Central memory CD8-positive, alpha-beta T cell (primary cell): ENCODE measurements around the gene PXN.

Experiments
- ATAC-seq: fragments of 150-1000 bp; cut with Tn5 transposase; replicated peaks from 2 replicates; pipeline ENCODE4 v1.10.0; 2022; ENCODE audit warnings: mild to moderate bottlenecking, moderate FRiP score, moderate number of reproducible peaks; ENCODE audit not compliant: poor library complexity, severe bottlenecking; ENCODE audit errors: extremely low read depth
- DNase-seq, 2 donors: peaks; one replicate each; pipeline ENCODE4 v3.0.0; 2021; ENCODE audit warnings: low spot score in 2 of 2
- H3K27ac Mint-ChIP-seq: one replicate; pipeline ENCODE4 v1.8.0; 2022; ENCODE audit warnings: low read depth, mild to moderate bottlenecking, moderate library complexity, mixed read lengths
- H3K27me3 Mint-ChIP-seq: one replicate; pipeline ENCODE4 v1.8.0; 2022; ENCODE audit warnings: mixed read lengths
- H3K36me3 Mint-ChIP-seq: one replicate; pipeline ENCODE4 v1.8.0; 2022; ENCODE audit warnings: mild to moderate bottlenecking, moderate library complexity, mixed read lengths; ENCODE audit not compliant: insufficient read depth
- H3K4me1 Mint-ChIP-seq: one replicate; pipeline ENCODE4 v1.8.0; 2022; ENCODE audit warnings: mixed read lengths
- H3K4me3 Mint-ChIP-seq: one replicate; pipeline ENCODE4 v1.8.0; 2022; ENCODE audit warnings: mild to moderate bottlenecking, moderate library complexity, mixed read lengths
- H3K9me3 Mint-ChIP-seq: one replicate; pipeline ENCODE4 v1.8.0; 2022; ENCODE audit warnings: mixed read lengths

Gene PXN

DNA sequence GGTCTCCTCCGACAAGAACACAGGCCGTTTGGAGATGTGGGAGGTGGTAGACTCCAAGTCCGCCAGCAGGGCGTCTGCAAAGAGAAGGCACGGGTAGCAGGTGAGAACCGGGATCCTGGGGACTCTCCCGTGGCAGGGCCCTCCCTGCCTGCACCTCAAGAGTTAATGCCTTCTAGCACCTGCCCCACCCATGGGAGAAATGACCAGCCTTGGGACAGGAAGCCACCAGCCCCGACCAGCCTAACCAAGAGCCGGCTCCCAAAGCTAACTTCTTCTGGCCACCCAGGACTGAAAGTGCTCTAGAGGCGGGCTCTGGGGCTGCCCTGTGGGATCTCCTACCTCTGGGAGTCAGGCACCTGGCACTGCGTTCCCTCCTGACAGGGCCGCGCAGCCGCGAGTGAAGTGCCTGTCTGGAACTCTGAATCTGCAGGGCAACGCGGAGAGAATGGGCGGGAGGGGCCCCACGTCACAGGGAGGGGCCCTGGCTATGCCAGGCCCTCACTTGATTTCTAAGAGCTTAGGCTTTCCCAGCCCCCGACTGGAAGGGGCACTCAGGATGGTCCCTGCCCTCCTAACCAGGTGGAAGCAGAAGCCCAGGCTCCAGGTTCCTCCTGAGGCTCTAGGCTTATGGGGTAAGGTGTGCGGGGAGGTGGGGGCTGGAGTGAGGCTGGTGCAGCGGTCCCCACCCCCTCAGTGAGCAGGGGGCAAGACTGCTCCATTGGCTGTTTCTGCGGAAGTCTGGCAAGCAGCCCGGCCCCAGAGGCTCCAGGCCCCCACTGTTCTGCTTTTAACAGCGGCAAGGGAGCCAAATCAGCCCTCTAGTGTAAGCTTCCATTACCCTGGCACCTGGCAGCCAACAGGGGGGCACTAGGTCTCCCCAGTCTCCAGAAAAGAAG is 41.0 kb downstream of the PXN start:
- H3K36me3 Mint-ChIP-seq = peaks cover 39% of the 10 kb centered on the region
- peaks cover 50% of the 10 kb centered on the region for H3K4me1 Mint-ChIP-seq
- no peak overlapping the region for H3K4me3 Mint-ChIP-seq
- no peaks in the 10 kb centered on the region for H3K27me3 Mint-ChIP-seq
- no peak for ATAC-seq
- H3K27ac Mint-ChIP-seq = no peak overlapping the region
- no peaks in the 10 kb centered on the region for H3K9me3 Mint-ChIP-seq
- DNase-seq = no peak

- DNase-seq = no peak
- peaks cover 42% of the 10 kb centered on the region for H3K4me1 Mint-ChIP-seq
- H3K27me3 Mint-ChIP-seq = no peaks in the 10 kb centered on the region
- no peak overlapping the region for H3K4me3 Mint-ChIP-seq
- H3K36me3 Mint-ChIP-seq = peaks cover 40% of the 10 kb centered on the region
- H3K9me3 Mint-ChIP-seq = no peaks in the 10 kb centered on the region
- H3K27ac Mint-ChIP-seq = peak overlapping the region; percentile 88
- ATAC-seq = no peak
These were observed 41.8 kb downstream of the PXN start for GRCh38 chr12:120223458-120224303.

DNA sequence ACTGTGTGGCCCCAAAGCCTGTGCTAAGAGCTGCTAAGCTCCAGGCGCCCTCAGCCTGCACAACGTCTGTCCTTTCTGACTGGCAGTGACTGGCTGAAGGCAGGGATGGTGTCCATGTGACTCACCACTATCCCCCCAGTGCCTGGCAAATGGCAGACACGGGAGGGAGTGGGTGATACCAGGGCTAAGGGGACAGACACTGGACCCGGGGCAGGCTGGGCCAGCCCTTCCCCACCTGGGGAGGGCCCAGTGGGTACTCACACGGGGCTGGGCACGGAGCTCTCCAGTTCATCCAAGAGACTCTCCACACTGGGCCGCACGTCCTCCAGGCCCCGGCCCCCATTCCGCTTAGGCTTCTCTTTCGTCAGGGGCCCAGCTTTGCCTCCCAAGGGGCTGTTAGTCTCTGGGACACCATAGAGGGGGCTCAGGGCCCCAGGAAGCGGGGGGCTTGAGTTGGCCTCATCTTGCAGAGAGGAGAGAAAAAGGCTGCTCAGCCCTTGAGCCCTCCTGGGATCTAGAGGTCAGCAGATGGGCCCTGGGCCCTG is 43.2 kb downstream of the PXN start:
- no peak overlapping the region for H3K4me3 Mint-ChIP-seq
- no peak for DNase-seq
- H3K27me3 Mint-ChIP-seq = no peaks in the 10 kb centered on the region
- H3K4me1 Mint-ChIP-seq = peaks cover 29% of the 10 kb centered on the region
- ATAC-seq = no peak
- H3K36me3 Mint-ChIP-seq = peaks cover 47% of the 10 kb centered on the region
- H3K9me3 Mint-ChIP-seq = no peaks in the 10 kb centered on the region
- peak overlapping the region; percentile 88 for H3K27ac Mint-ChIP-seq

GRCh38 chr12:120221576-120221900 is 44.0 kb downstream of the PXN start:
- Mint-ChIP-seq H3K9me3 (no peaks in the 10 kb centered on the region), H3K27ac (no peak overlapping the region), H3K4me1 (peaks cover 25% of the 10 kb centered on the region), H3K27me3 (no peaks in the 10 kb centered on the region), H3K4me3 (no peak overlapping the region), H3K36me3 (peaks cover 48% of the 10 kb centered on the region)
- ATAC-seq (no peak), DNase-seq (no peak)

DNA sequence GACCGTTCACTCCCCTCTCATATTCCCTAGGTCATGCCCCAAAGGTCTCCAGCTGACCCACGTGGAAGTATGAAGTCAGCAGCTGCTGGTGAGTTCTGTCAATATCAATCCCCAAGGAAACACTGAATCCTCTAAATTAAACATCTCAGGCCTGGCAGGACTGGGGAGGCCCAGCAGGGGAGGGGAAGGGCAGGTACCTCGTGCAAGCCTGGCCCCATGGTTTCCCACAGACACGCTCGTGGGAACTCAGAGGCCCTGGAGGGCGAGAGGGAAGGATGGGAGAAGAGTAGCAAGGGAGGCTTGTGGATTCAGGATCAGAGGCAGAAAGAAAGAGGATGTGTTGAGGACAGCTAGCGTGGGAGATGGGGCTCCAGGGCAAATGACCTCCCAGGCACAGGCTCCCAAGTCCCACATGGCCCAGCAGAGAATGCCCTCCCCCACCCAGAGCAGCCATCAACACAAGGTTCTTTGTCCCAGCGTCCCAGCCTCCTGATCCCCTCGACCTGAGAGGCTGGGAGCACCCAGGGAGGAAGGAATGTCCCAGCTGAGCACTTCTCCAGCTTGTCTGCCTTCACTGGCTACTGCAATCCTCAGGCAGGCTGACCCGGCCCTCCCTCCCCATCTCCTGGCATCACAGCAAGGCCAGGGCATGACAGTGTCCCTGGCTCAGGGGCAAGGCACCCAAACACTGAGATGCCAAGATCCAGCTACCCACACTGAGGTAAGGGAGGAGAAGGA is 44.5 kb downstream of the PXN start:
- Mint-ChIP-seq H3K27me3 (no peaks in the 10 kb centered on the region), H3K9me3 (no peaks in the 10 kb centered on the region), H3K27ac (no peak overlapping the region), H3K36me3 (peaks cover 50% of the 10 kb centered on the region), H3K4me3 (no peak overlapping the region), H3K4me1 (peaks cover 20% of the 10 kb centered on the region)
- ATAC-seq (no peak), DNase-seq (no peak)

- no peak for ATAC-seq
- Mint-ChIP-seq H3K27ac (no peak overlapping the region), H3K36me3 (peaks cover 62% of the 10 kb centered on the region), H3K4me3 (no peak overlapping the region), H3K9me3 (no peaks in the 10 kb centered on the region), H3K27me3 (no peaks in the 10 kb centered on the region), H3K4me1 (peaks cover 7% of the 10 kb centered on the region)
- no peak for DNase-seq
These were observed 46.6 kb downstream of the PXN start for GRCh38 chr12:120218680-120219606.

GRCh38 chr12:120216742-120217605 is 48.6 kb downstream of the PXN start:
- Mint-ChIP-seq H3K4me1 (no peaks in the 10 kb centered on the region), H3K36me3 (peaks cover 56% of the 10 kb centered on the region), H3K27me3 (no peaks in the 10 kb centered on the region), H3K27ac (no peak overlapping the region), H3K4me3 (no peak overlapping the region), H3K9me3 (no peaks in the 10 kb centered on the region)
- DNase-seq (no peak), ATAC-seq (no peak)

DNA sequence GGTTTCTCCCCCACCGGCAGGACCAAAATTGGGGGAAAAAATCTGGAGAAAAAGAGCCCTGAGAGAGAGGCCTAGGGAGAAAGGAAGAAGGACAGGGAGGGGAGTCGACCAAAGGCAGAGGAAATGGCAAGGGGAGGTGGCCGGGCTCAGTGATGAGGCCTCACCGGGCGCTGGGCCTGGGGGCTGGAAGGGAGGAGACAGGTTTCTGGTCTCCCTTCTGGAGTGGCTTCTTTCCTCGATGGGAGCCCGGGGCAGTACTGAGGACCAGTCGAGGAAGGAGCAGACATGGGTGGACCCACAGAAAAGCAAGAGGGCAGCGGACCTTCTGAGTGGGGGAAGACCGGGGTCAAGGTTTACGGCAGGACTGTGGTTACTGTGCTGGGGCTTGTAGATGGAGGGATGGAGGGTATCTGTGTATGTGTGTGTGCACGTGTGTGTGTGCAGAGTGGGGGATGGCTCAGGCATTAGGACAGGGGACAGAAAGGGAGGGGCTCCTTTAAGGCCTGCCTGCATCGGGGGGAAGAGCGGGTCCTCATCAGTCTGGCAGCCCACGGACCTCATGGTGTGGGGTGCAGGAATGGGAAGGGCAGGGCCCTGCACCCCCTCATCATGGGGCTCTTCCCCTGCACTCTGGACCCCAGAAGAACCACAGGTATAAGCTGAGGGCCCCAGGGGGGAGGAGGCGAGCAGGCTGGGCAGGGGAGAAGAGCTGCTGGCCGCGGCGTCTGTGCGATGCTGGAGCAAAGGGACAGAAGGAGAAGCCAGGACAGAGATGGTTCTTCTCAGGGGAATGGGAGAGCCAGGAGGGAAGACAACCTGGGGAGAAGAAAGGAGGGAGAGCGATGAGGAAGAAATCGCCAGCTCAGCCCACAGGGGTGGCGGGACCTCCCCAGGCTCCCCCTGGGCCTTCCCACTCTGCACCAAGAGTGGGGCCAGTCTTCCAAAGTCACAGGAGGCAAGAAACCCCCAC is 49.5 kb downstream of the PXN start:
- Mint-ChIP-seq H3K27ac (no peak overlapping the region), H3K9me3 (no peaks in the 10 kb centered on the region), H3K4me1 (peaks cover 9% of the 10 kb centered on the region), H3K27me3 (no peaks in the 10 kb centered on the region), H3K4me3 (no peak overlapping the region), H3K36me3 (peaks cover 57% of the 10 kb centered on the region)
- DNase-seq (no peak), ATAC-seq (no peak)

GRCh38 chr12:120215357-120215735 is 50.2 kb downstream of the PXN start:
- H3K4me3 Mint-ChIP-seq = no peak overlapping the region
- no peak overlapping the region for H3K27ac Mint-ChIP-seq
- ATAC-seq (no peak), DNase-seq (no peak)
- H3K36me3 Mint-ChIP-seq = peaks cover 52% of the 10 kb centered on the region
- peaks cover 9% of the 10 kb centered on the region for H3K4me1 Mint-ChIP-seq
- no peaks in the 10 kb centered on the region for H3K27me3 Mint-ChIP-seq
- no peaks in the 10 kb centered on the region for H3K9me3 Mint-ChIP-seq

DNA sequence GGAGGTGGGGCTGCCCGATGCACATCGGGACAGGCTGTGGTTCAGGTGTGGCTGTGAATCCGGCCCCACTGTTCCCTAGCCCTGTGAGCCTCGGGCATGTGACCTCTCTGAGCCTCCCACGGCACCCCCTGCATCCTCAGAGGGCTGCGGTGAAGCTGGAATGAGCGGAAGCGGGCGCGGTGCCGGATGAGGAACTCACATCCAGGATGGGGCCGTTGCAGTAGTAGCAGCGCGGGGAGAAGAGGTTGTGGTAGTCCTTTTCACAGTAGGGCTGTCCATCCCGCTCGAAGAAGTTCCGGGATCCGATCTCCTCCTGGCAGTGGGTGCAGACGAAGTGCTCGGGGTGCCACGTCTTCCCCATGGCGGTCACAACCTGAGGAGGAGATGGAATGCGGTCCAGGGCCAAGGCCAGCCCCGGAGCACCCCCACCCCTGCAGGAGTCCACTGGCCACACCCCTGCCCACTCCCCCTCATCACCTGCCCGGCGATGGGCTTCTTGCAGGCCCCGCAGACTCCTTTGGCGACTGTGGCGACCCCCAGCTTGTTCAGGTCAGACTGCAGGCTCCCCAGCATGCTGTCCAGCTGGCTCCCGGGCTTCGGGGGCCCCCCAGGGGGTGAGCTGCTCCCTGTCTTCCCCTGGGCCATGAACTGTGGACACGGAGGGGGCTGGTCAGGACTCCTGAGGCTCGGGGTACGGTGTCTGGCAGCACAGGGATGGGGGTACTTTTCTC is 50.7 kb downstream of the PXN start:
- H3K4me3 Mint-ChIP-seq = no peak overlapping the region
- no peak overlapping the region for H3K27ac Mint-ChIP-seq
- peaks cover 9% of the 10 kb centered on the region for H3K4me1 Mint-ChIP-seq
- DNase-seq (no peak), ATAC-seq (no peak)
- H3K27me3 Mint-ChIP-seq = no peaks in the 10 kb centered on the region
- H3K36me3 Mint-ChIP-seq = peaks cover 50% of the 10 kb centered on the region
- H3K9me3 Mint-ChIP-seq = no peaks in the 10 kb centered on the region
